GM12875 (cell line): ENCODE data around the gene BICC1.

Experiments
- H3K4me3 ChIP-seq: one replicate; pipeline ENCODE4 v1.5.1; 2011; ENCODE audit warnings: low read depth, low read length, control low read depth
- TF ChIP-seq, protein P1 (sequence below): IDR thresholded peaks from 2 replicates; pipeline ENCODE4 v1.5.1; 2011; ENCODE audit warnings: low read depth, mild to moderate bottlenecking, control low read depth, inconsistent platforms, low read length, moderate library complexity, borderline replicate concordance; ENCODE audit not compliant: insufficient read depth

BICC1 gene

DNA sequence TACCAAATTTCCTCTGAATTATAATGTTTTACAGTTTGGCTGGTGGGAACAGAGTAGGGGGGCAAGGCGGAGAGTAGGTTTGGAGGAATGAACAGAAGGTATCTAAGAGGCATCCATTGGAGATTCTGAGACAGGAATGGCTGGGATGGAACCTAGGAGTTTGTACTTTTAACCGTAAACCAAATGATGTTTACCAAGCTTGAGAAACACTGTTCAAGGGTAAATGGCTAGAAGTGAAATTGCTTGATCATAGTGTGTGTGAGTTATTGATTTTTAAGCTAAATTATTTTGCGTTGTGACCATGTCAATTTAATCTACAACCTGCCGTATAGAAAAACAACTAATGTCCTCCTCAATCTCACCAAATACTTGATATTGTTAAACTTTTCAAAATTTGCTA is 357.4 kb downstream of the BICC1 start:
- no peak overlapping the region for H3K4me3 ChIP-seq
- TF ChIP-seq, protein P1, sequence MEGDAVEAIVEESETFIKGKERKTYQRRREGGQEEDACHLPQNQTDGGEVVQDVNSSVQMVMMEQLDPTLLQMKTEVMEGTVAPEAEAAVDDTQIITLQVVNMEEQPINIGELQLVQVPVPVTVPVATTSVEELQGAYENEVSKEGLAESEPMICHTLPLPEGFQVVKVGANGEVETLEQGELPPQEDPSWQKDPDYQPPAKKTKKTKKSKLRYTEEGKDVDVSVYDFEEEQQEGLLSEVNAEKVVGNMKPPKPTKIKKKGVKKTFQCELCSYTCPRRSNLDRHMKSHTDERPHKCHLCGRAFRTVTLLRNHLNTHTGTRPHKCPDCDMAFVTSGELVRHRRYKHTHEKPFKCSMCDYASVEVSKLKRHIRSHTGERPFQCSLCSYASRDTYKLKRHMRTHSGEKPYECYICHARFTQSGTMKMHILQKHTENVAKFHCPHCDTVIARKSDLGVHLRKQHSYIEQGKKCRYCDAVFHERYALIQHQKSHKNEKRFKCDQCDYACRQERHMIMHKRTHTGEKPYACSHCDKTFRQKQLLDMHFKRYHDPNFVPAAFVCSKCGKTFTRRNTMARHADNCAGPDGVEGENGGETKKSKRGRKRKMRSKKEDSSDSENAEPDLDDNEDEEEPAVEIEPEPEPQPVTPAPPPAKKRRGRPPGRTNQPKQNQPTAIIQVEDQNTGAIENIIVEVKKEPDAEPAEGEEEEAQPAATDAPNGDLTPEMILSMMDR = no peak

DNA sequence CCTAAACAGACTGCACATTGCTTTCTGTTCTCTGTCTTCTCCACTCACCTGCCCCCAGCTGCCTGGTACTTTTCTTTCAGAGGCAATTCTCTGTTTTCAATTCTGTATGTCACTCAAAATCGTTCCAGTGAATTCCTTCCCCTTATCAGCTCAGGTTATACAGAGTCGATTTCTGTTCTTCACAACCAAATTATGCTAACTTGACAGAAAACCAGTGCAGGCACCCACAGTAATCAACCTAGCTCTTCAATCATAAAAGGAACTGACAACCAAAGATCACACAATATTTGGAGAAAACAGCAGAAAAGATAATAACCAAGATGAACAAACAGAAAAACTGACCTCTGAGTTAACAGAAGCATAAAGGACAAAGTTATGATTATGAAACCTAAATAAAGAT is 360.5 kb downstream of the BICC1 start:
- H3K4me3 ChIP-seq = no peak overlapping the region
- TF ChIP-seq, protein P1 = no peak
